Adipocyte (in vitro differentiated cells): ENCODE measurements around the gene NR6A1.

Experiments used
- DNase-seq: peaks from one replicate; pipeline ENCODE4 v3.0.0-alpha.2; 2015; ENCODE audit warnings: low read depth
- H3K27me3 ChIP-seq: replicated peaks from 2 replicates; pipeline ENCODE4 v1.7.0; 2013; ENCODE audit warnings: mild to moderate bottlenecking, low read length, moderate library complexity; ENCODE audit not compliant: control insufficient read depth, insufficient read depth
- H3K36me3 ChIP-seq: 2 replicates; pipeline ENCODE4 v1.7.0; 2013; ENCODE audit warnings: low read length, mild to moderate bottlenecking, moderate library complexity; ENCODE audit not compliant: control insufficient read depth, insufficient read depth, severe bottlenecking
- H3K4me1 ChIP-seq: 2 replicates; pipeline ENCODE4 v1.7.0; 2013; ENCODE audit warnings: mild to moderate bottlenecking, low read length, moderate library complexity; ENCODE audit not compliant: control insufficient read depth, insufficient read depth
- H3K4me3 ChIP-seq: 2 replicates; pipeline ENCODE4 v1.7.0; 2013; ENCODE audit warnings: mild to moderate bottlenecking, low read length, moderate library complexity
- H3K9ac ChIP-seq: 2 replicates; pipeline ENCODE4 v1.7.0; 2013; ENCODE audit warnings: mild to moderate bottlenecking, low read length, moderate library complexity
- H3K9me3 ChIP-seq: 2 replicates; pipeline ENCODE4 v1.7.0; 2013; ENCODE audit warnings: mild to moderate bottlenecking, low read length, moderate library complexity; ENCODE audit not compliant: control insufficient read depth

Gene NR6A1

DNA sequence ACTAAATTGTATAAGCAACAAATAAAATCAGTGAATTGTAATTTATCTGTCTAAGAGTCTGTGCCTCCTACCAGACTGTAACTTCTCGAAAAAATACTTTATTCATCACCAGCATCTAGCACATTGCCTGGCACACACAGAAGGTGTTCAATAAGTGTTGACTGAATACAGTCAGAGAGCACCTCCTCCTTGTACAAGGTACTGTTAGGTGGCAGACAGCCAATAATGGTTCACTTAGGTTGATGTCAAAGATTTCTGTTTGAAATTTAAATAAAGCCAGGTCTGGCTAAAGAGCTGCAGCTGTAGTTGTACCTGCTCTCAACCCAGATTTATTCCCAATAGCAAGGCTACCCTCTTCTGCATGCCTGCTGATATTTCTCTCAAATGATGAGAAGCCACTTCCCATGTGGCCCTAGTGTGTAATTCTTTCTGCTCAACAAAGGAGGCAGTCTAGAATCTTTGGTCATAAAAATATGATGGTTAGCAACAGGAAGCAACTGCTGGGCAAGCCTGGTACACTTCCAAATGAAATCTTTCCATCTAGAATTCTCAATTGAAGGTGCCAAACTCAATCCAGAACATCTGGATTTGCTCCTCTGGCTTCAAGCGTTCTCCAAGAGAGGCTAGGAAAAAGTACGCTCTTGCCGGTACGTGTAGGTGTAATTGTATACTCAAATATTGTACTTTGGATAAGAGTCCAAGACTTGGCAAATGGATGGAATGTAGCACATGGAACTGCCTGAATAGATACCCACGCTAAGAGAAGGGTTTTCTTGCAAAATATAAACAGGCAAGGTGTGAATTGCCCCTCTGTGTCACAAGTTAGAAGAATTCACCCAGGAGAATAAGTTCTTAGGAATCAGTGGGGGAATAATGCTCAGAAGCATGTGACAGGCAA lies 95.6 kb downstream of the NR6A1 start:
- H3K36me3 ChIP-seq = no peaks in the 10 kb centered on the region
- peaks cover 16% of the 10 kb centered on the region for H3K4me1 ChIP-seq
- H3K9me3 ChIP-seq = no peaks in the 10 kb centered on the region
- H3K27me3 ChIP-seq = no peaks in the 10 kb centered on the region
- H3K9ac ChIP-seq = no peak overlapping the region
- H3K4me3 ChIP-seq = no peak overlapping the region
- DNase-seq = no peak

- no peak overlapping the region for H3K9ac ChIP-seq
- H3K36me3 ChIP-seq = no peaks in the 10 kb centered on the region
These were observed 96.5 kb downstream of the NR6A1 start for GRCh38 chr9:124674651-124675050.

DNA sequence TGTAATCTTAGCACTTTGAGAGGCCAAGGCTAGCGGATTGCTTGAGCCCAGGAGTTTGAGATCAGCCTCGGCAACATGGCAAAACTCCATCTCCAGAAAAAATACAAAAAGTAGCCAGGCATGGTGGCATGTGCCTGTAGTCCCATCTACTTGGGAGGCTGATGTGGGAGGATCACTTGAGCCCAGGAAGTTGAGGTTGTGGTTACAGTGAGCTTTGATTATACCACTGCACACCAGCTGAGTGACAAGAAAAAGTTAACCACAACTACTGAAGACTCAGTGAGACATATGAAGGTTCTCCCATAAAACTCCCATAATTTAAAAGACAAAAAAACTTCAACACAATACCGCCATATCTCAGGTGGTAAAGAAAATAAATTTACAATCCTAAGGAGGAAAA lies 98.0 kb downstream of the NR6A1 start:
- H3K9me3 ChIP-seq = no peaks in the 10 kb centered on the region
- no peak overlapping the region for H3K9ac ChIP-seq
- H3K36me3 ChIP-seq = no peaks in the 10 kb centered on the region
- no peaks in the 10 kb centered on the region for H3K27me3 ChIP-seq
- H3K4me3 ChIP-seq = no peak overlapping the region
- DNase-seq = no peak
- peaks cover 16% of the 10 kb centered on the region for H3K4me1 ChIP-seq

More at GRCh38 chr9:124674651-124675050, 96.5 kb downstream of the NR6A1 start:
- Histone ChIP-seq H3K4me3 (no peak overlapping the region), H3K9me3 (no peaks in the 10 kb centered on the region), H3K27me3 (no peaks in the 10 kb centered on the region), H3K4me1 (peaks cover 16% of the 10 kb centered on the region)
- DNase-seq = no peak

DNA sequence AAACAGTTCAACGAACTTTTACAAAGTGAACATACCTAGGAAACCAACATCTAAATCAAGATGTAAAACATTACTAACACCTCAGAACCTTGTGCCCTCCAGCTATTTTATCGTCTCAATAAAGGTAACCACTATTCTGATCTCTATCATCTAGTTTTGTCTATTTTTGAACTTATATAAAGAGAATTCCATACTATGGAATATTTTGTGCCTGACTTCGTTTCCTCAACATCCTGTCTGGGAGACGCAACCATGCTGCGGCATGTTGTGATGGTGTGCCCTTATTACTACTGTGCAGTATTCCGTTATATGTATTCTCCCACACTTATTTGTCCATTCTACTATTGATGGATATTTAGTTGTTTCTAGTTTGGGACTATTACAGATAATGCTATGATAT lies 99.2 kb downstream of the NR6A1 start:
- DNase-seq = no peak
- Histone ChIP-seq H3K27me3 (no peaks in the 10 kb centered on the region), H3K36me3 (no peaks in the 10 kb centered on the region), H3K9ac (no peak overlapping the region), H3K4me1 (peaks cover 15% of the 10 kb centered on the region), H3K4me3 (no peak overlapping the region), H3K9me3 (no peaks in the 10 kb centered on the region)

DNA sequence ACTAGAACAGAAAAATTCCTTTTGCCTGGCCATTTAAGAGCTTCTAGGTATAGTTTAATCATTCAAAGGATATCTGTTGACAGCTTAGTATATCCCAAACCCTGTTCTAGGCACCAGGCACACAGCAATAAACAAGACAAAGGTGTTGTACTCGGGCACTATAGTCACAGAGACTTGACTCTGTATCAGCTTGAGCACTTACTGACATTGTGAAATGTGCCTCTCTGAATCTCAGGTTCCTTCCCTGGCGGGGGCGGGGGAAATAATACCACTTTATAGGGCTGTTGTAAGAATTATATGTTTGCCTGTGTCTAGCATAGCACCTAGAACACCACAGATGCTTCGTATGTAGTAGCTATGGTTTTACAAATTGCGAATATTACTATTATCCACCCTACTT lies 104.5 kb downstream of the NR6A1 start:
- H3K36me3 ChIP-seq = no peaks in the 10 kb centered on the region
- H3K4me3 ChIP-seq = no peak overlapping the region
- H3K4me1 ChIP-seq = no peaks in the 10 kb centered on the region
- H3K9ac ChIP-seq = no peak overlapping the region
- no peaks in the 10 kb centered on the region for H3K9me3 ChIP-seq
- no peaks in the 10 kb centered on the region for H3K27me3 ChIP-seq
- DNase-seq = no peak

- H3K9me3 ChIP-seq = no peaks in the 10 kb centered on the region
These were observed 105.6 kb downstream of the NR6A1 start for GRCh38 chr9:124665391-124666058.

GRCh38 chr9:124664143-124664542 lies 107.0 kb downstream of the NR6A1 start:
- H3K9me3 ChIP-seq = no peaks in the 10 kb centered on the region
- H3K36me3 ChIP-seq = no peaks in the 10 kb centered on the region
- peaks cover 13% of the 10 kb centered on the region for H3K4me1 ChIP-seq
- H3K27me3 ChIP-seq = no peaks in the 10 kb centered on the region
- DNase-seq = no peak
- no peak overlapping the region for H3K9ac ChIP-seq
- H3K4me3 ChIP-seq = no peak overlapping the region

More at GRCh38 chr9:124665391-124666058, 105.6 kb downstream of the NR6A1 start:
- DNase-seq = no peak
- Histone ChIP-seq H3K36me3 (no peaks in the 10 kb centered on the region), H3K9ac (no peak overlapping the region), H3K4me3 (no peak overlapping the region), H3K27me3 (no peaks in the 10 kb centered on the region), H3K4me1 (peaks cover 2% of the 10 kb centered on the region)

DNA sequence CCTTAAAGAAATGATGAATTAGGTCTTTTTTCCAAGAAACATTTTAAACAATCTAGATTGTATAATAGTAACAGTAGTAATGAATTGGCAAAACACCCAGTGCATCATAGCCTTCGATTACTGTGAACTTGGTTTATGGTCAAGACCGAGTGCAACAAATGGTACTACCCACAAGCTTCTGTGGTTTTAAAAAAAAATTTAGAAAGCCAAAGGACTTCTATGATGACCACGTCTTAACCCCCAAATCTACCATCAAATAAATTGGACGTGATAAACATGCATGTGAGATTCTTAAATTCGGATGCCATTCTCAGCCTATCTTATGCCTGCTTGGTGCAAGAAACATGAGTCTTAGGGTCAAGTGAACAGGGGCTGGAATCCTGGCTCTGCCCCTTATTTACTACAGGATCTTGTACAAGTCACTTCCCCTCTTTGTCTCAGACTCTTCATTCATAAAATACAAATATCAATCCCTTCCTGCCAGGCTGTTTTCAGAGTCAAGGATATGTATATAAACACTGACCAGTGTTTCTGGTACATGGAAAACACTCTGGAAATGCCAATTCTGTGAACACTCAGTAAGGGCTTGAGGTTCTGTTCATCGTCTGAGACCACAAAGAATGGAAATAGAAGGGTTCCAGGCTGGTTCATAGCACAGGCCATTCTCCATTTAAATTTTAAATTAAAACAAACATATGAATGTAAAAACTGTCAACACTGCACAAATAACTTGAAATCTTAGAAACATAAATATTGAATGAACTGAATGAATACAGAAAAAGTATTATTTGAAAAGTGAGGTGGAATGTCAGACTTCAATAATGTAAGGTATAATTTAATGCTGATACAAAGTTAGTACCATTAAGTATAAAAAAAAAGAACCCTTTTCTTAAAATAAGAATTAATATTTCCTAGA lies 107.8 kb downstream of the NR6A1 start:
- H3K36me3 ChIP-seq = no peaks in the 10 kb centered on the region
- no peaks in the 10 kb centered on the region for H3K27me3 ChIP-seq
- H3K9me3 ChIP-seq = no peaks in the 10 kb centered on the region
- peaks cover 13% of the 10 kb centered on the region for H3K4me1 ChIP-seq
- DNase-seq = no peak
- H3K4me3 ChIP-seq = no peak overlapping the region
- H3K9ac ChIP-seq = no peak overlapping the region

DNA sequence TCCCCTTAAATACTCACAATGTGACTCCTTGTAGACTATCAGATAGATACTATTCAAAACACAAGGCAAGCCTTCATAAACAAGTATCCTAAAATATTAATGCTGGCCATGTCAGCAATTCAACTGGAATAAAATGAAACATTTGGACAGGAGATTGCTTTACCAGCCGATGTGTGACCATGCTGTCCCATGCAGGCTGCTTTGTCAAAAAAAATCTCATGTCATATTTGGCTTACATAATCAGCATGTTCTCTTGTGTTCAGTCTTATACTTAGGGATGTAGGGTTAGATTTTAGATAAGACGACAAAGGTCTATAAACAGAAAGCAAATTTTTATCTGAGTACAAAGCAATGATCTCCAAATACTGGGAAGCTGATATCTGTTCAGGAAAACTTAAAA lies 108.5 kb downstream of the NR6A1 start:
- Histone ChIP-seq H3K36me3 (no peaks in the 10 kb centered on the region), H3K9me3 (no peaks in the 10 kb centered on the region), H3K27me3 (no peaks in the 10 kb centered on the region), H3K4me1 (peaks cover 17% of the 10 kb centered on the region), H3K9ac (no peak overlapping the region), H3K4me3 (no peak overlapping the region)
- no peak for DNase-seq

- peak; percentile 29 for DNase-seq
- no peak overlapping the region for H3K4me3 ChIP-seq
These were observed 109.8 kb downstream of the NR6A1 start for GRCh38 chr9:124661271-124661670.

DNA sequence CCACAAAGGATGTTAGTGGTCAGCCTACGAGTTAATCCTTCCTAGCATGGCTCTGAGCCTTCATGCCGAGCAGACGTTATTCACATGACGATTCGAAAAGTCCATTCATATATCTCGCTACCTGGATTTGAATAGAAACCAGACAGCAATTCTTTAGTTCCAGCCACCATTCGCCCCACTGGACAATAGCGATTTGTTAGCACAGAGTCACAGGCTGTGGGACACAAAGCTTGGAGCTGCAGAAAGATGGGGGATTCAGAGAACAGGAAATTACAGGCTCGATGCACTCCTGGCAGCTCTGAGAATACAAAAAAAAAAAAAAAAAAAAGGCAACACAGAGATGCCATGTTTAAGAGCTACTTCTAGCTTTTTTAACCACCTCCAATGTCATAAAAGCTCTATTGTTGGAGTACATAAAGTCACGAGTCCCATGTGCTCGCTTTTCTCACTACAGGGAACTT lies 110.7 kb downstream of the NR6A1 start:
- H3K4me1 ChIP-seq = peaks cover 17% of the 10 kb centered on the region
- DNase-seq = peak; percentile 68
- H3K27me3 ChIP-seq = no peaks in the 10 kb centered on the region
- peak overlapping the region; percentile 87 for H3K4me3 ChIP-seq
- no peaks in the 10 kb centered on the region for H3K9me3 ChIP-seq
- no peaks in the 10 kb centered on the region for H3K36me3 ChIP-seq
- H3K9ac ChIP-seq = peak overlapping the region; percentile 85

More at GRCh38 chr9:124661271-124661670, 109.8 kb downstream of the NR6A1 start:
- Histone ChIP-seq H3K9me3 (no peaks in the 10 kb centered on the region), H3K27me3 (no peaks in the 10 kb centered on the region), H3K9ac (no peak overlapping the region), H3K36me3 (no peaks in the 10 kb centered on the region), H3K4me1 (peaks cover 17% of the 10 kb centered on the region)
